MV-4-11 (cell line): Measurements from ENCODE around the gene PGA5.

Experiments
- DNase-seq: peaks from one replicate; lab custom pipeline; 2025; lab: John Stamatoyannopoulos, UW

PGA5 gene

GRCh38 chr11:61294717-61295595 is 54.0 kb downstream of the PGA5 start, which contains the start of gene VWCE:
Gene VWCE, minus strand, starts transcription at chr11:61295316. Its CDS starts 279 bp downstream, at chr11:61295037.
- peak; percentile 25 for DNase-seq

GRCh38 chr11:61295596-61295926 is 54.6 kb downstream of the PGA5 start:
- no peak for DNase-seq

- no peak for DNase-seq
These were observed 56.4 kb downstream of the PGA5 start for GRCh38 chr11:61297341-61297740.

GRCh38 chr11:61297746-61298145 is 56.8 kb downstream of the PGA5 start:
- peak; percentile 73 for DNase-seq

GRCh38 chr11:61298663-61299244 is 57.8 kb downstream of the PGA5 start:
- DNase-seq: no peak
